ELR (cell line): ENCODE results near the gene CRTC1.
"Not testable (repeated sequence)": the region's sequence is repeated elsewhere in the genome, so short reads cannot be mapped to it uniquely, and the experiment has no call there.

Experiments used
- DNase-seq: peaks from one replicate; pipeline ENCODE4 v3.0.0-alpha.2; 2015; ENCODE audit warnings: low read depth

CRTC1 gene

GRCh38 chr19:18701250-18701608 lies 17.7 kb downstream of the CRTC1 start:
- DNase-seq = no peak

DNA sequence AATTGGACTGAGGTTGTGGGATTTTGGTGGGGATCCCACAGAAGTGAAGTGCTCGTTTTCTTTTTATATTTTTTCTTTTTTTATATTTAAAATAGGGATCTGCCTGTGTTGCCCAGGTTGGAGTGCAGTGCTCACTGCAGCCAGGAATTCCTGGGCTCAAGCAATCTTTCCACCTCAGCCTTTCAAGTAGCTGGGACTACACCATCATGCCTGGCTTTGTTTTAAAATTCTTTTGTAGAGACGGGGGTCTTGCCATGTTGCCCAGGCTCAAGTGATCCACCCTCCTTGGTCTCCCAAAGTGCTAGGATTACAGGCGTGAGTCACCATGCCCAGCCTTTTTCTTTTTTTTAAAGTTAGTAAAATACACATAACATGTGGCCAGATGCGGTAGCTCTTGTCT lies 20.6 kb downstream of the CRTC1 start:
- DNase-seq = no peak

- no peak for DNase-seq
These were observed 21.5 kb downstream of the CRTC1 start for GRCh38 chr19:18704971-18705370.

DNA sequence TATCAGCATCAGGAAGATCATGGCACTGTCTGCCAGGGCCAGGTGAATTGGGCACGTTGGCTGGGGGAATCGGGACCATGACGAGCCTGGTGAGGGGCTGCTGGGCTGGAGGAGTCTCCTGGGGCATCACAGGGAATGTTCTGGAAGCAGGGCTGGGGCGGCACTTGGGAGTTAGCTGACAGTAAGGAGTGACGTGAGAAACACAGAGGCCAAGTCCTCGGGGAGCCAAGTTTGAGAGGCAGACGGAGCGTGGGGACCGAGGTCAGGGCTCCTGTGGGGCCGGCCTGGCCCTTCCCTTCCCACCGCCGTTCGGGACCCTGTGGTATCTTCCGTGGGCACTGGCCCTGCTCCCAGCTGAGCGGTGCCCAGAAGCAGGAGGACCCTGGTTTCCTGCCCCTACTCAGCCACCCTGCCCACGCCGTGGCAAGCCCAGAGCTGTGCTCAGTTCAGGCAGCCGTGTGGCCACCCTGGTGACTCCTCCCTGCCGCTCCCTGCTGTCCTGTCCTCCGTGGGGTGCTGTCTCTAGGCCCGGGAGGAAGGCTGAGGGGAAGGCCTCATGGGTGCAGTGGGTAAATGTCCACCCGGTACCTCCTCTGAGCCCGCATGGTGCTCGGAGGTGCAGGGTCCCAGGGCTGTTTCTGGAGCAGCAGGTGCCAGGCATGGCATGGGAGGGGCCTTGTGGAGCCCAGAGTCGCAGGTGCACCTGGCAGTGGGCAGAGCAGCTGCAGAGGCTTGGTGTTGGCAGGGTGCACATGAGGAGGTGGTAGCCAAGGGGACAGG lies 25.2 kb downstream of the CRTC1 start:
- no peak for DNase-seq

GRCh38 chr19:18709546-18709945 lies 26.1 kb downstream of the CRTC1 start:
- no peak for DNase-seq

GRCh38 chr19:18710186-18710585 lies 26.7 kb downstream of the CRTC1 start:
- no peak for DNase-seq

GRCh38 chr19:18710996-18711751 lies 27.7 kb downstream of the CRTC1 start:
- DNase-seq = no peak

GRCh38 chr19:18711893-18712292 lies 28.4 kb downstream of the CRTC1 start:
- DNase-seq = no peak

DNA sequence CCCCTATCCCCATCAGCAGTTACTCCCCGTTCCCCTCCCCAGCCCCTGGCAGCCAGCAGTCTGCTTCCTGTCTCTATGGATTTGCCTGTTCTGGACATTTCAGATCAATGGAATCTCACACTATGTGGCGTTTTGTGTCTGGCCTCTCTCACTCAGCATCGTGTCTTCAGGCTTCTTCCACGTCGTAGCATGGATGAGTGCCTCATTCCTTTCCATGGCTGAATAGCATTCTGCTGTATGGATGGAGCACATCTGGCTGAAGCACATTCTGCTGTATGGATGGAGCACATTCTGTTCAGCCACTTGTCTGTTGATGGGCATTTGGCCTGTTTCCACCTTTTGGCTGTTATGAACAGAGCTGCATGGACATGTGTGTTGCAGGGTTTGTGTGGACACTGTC lies 29.5 kb downstream of the CRTC1 start:
- no peak for DNase-seq

GRCh38 chr19:18713550-18714117 lies 30.2 kb downstream of the CRTC1 start:
- no peak for DNase-seq

GRCh38 chr19:18715416-18715815 lies 31.9 kb downstream of the CRTC1 start:
- no peak for DNase-seq

DNA sequence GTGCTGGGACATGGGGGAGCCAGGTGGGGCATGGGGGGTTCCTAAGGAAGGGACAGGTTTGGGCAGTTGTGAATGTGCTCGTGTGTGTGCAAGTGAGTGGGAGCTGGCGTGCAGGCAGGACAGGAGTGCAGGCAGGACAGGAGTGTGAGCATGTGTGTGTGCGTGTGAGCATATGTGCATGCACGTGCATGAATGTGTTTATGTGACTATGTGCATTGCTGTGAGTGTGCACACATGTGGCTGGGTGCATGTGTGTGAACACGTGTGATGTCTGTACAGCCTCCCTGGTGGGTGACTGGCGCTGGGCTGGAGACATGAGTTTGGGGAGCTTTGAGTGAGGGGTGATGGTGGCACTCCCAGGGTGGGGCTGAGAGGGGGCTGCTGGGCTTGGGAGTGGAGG lies 33.4 kb downstream of the CRTC1 start:
- DNase-seq = no peak

GRCh38 chr19:18717601-18718000 lies 34.1 kb downstream of the CRTC1 start:
- no peak for DNase-seq

DNA sequence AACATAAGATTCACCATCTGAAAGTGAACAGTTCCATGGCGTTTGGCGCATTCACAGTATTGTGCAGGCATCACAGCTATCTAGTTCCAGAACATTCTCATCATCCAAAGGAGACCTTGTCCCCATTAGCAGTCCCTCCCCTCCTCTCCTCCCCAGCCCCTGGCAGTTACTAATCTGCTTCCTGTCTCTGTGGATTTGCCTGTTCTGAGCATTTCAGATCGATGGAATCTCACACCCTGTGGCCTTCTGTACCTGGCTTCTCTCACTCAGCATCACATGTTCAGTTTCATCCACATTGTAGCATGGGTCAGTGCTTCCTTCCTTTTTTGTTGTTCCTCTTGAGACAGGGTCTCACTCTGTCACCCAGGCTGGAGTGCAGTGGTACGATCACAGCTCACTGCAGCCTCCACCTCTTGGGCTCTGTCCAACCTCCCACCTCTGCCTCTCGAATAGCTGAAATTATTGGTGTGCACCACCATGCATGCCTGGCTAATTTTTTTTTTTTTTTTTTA lies 34.6 kb downstream of the CRTC1 start:
- no peak for DNase-seq

GRCh38 chr19:18718846-18719458 lies 35.5 kb downstream of the CRTC1 start:
- DNase-seq = no peak

- no peak for DNase-seq
These were observed 36.1 kb downstream of the CRTC1 start for GRCh38 chr19:18719541-18719940.

DNA sequence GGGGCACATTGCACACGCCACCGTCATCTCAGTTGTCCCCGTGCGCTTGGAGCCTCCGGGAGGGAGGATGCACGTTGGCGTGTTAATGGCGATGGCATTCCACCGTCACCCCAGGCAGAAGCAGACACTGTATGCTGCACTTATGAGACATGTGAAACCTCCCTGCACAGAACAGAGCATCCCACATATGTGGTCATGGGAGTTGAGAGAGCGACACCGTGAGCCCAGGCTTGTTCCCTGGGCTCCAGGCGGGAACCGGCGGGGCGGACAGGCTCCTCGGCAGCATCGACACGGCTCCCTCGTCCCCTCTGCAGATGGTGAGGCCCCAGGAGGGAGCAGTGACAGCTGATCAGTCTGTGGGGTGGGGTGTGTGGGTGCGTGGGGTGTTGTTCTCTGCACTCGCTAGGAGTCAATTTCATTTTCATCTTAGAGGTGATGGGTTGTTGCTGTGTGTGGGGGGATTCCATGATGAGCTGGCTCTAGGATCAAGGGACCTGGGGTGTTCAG lies 40.4 kb downstream of the CRTC1 start:
- DNase-seq = no peak

DNA sequence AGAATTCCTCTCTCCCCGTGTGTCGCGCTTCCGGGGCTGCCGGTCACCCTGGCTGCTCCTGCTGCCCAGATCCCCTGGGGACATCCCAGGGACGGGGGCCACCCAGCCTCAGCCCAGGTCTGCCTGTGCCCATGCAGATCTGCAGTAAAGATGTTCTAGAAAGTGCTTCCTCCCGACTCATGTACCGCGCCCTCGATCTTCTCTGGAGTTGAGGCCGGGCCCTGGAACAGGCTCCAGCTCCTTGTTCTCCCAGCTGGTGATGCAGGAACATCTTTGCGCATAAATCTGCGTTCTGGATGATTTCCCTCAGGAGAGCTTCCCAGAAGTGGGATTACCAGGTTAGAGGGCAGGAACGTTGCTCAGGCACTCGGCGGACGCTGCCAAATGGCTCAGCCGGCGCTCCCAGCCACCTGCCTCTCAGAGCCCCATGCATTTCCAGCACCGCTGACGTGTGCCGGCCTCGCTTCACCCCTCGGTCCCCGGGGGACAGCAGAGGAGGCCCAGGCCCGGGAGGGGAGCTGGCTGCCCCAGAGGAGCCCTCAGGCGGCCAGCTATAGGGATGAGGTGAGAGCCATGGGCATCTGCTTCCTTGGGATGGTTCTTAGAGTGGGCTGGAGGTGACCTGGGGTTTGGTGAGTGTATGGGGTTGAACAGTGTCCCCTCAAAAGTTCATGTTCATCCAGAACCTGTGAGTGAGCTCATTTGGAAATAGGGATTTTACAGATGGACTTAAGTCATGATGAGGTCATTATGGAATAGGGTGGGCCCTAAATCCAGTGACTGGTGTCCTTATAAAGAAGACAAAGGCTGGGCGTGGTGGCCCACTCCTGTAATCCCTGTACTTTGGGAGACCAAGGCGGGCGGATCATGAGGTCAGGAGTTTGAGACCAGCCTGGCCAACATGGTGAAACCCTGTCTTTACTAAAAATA lies 42.6 kb downstream of the CRTC1 start:
- DNase-seq = no peak

DNA sequence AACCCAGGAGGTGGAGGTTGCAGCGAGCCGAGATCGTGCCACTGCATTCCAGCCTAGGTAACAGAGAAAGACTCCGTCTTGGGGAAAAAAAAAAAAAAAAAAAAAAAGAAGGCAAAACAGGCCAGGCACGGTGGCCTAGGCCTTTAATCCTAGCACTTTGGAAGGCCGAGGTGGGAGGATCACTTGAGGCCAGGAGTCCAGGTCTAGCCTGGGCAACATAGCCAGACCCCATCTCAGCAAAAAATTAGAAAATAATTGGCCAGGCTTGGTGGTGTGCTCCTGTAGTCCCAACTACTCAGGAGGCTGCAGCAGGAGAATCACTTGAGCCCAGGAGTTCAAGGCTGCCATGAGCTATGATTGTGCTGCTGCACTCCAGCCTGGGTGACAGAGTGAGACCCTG lies 43.4 kb downstream of the CRTC1 start:
- no peak for DNase-seq

DNA sequence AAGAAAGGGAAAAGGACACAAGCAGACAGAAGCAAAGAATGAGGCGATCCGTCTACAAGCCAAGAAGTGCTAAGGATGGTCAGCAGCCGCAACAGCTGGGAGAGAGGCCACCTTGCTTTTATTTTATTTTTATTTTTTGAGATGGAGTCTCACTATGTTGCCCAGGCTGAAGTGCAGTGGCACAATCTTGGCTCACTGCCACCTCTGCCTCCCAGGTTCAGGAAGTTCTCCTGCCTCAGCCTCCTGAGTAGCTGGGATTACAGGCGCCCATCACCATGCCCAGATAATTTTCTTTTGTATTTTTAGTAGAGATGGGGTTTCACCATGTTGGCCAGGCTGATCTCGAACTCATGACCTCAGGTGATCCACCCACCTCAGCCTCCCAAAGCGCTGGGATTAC lies 44.1 kb downstream of the CRTC1 start:
- DNase-seq = not testable (repeated sequence)

- no peak for DNase-seq
These were observed 46.6 kb downstream of the CRTC1 start for GRCh38 chr19:18729933-18730530.
